ENCODE measurements around the gene DNAJC3. TPM values are rescaled to one million over a fixed set of nuclear protein-coding genes. Genes with fewer than 3 reads are reported as not detected.

DNAJC3 gene
- total RNA-seq, 1 experiment from 2014 or later, result 21.2 TPM

DNA sequence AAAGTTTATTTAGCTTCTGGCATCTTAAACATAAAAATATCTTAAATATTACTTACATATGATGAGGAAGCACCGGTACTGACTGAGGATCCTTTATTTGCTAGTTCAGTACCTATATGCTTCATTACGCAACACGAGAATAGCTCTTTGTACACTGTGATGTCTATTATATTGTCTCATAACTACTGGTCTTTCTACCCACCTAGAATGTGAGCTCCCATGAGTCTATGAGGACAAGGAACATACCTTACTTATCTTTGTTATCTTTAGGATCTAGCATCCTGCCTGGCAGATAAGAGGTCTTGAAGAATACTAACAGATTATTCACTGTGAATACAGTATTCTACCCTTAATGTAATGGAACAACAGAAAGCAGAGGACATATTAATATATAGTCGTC lies 124.9 kb downstream of the DNAJC3 start:
- no peak overlapping the region for H3K18ac ChIP-seq (ENCODE audit: insufficient read length, low read depth, low read length)
- H3K36me3 Mint-ChIP-seq (ENCODE audit: insufficient read depth in 1 of 3, low read depth in 3 of 3), result peaks cover 10 to 14% (median 12%) of the 10 kb centered on the region in 3 experiments
- no peaks in the 10 kb centered on the region for H3K27me3 Mint-ChIP-seq (ENCODE audit: low read depth)
- no peak overlapping the region for H3K4me2 ChIP-seq (ENCODE audit: insufficient read depth, insufficient read length, low read length)
- no peaks in the 10 kb centered on the region for H3K23me2 ChIP-seq (ENCODE audit: insufficient read length, low read depth, low read length, poor library complexity, severe bottlenecking)
- H3K27ac ChIP-seq (ENCODE audit: insufficient read length, low read depth, low read length), result no peak overlapping the region
- TF ChIP-seq, protein P1, sequence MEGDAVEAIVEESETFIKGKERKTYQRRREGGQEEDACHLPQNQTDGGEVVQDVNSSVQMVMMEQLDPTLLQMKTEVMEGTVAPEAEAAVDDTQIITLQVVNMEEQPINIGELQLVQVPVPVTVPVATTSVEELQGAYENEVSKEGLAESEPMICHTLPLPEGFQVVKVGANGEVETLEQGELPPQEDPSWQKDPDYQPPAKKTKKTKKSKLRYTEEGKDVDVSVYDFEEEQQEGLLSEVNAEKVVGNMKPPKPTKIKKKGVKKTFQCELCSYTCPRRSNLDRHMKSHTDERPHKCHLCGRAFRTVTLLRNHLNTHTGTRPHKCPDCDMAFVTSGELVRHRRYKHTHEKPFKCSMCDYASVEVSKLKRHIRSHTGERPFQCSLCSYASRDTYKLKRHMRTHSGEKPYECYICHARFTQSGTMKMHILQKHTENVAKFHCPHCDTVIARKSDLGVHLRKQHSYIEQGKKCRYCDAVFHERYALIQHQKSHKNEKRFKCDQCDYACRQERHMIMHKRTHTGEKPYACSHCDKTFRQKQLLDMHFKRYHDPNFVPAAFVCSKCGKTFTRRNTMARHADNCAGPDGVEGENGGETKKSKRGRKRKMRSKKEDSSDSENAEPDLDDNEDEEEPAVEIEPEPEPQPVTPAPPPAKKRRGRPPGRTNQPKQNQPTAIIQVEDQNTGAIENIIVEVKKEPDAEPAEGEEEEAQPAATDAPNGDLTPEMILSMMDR (conservative IDR thresholded peaks at IDR 0.05), result no peak
- H2BK15ac ChIP-seq (ENCODE audit: low read depth, low read length), result no peak overlapping the region
- no peak overlapping the region for H3K9ac ChIP-seq (ENCODE audit: extremely low read depth, insufficient read length, low read length)
- no peak overlapping the region for H2BK20ac ChIP-seq (ENCODE audit: low read depth, low read length, poor library complexity, severe bottlenecking)
- H2BK12ac ChIP-seq (ENCODE audit: insufficient read length, low read depth, low read length), result no peak overlapping the region
- no peaks in the 10 kb centered on the region for H3K4me1 Mint-ChIP-seq
- H3T11ph ChIP-seq (ENCODE audit: low read length), result no peak overlapping the region
- no peak overlapping the region for H4K8ac ChIP-seq (replicated peaks; ENCODE audit: insufficient read length, low read depth, low read length)
- H3K4me3 Mint-ChIP-seq, result no peak overlapping the region
- WGBS (ENCODE audit: extremely low coverage, insufficient read length, low lambda C conversion rate), result no CpG with 5 or more reads among the region's 4 CpGs
- no peak overlapping the region for H3K56ac ChIP-seq (ENCODE audit: insufficient read length, low read depth, low read length)
- H3K27ac Mint-ChIP-seq, result no peak overlapping the region; a peak in 1 of 7 replicates
- H3K9me3 Mint-ChIP-seq, result peaks cover 5 to 22% of the 10 kb centered on the region in 2 experiments; a peak in 4 of 5 replicates
- H3K79me2 ChIP-seq (ENCODE audit: insufficient read depth, low read length), result no peaks in the 10 kb centered on the region
- no peak overlapping the region for H2AFZ ChIP-seq (ENCODE audit: low read length)
- no peak overlapping the region for H4K5ac ChIP-seq (ENCODE audit: insufficient read length, low read depth, low read length)
- H3K4ac ChIP-seq (ENCODE audit: low read depth, low read length), result no peak overlapping the region
- H2BK120ac ChIP-seq (ENCODE audit: low read depth, low read length, poor library complexity, severe bottlenecking), result no peak overlapping the region
- H3K27me3 ChIP-seq (ENCODE audit: insufficient read depth, low read length), result no peaks in the 10 kb centered on the region
- no peak overlapping the region for H4K91ac ChIP-seq (ENCODE audit: insufficient read length, low read depth, low read length)
- DNase-seq, result no peak
- H4K20me1 ChIP-seq (ENCODE audit: control insufficient read depth, insufficient read depth, insufficient read length), result no peaks in the 10 kb centered on the region
- H3K79me1 ChIP-seq (ENCODE audit: insufficient read depth, low read depth, low read length, poor library complexity, severe bottlenecking), result no peaks in the 10 kb centered on the region
- H3K23ac ChIP-seq (ENCODE audit: insufficient read length, low read depth, low read length), result no peak overlapping the region
- no peak overlapping the region for H2BK5ac ChIP-seq (ENCODE audit: insufficient read length, low read length)
- no peak overlapping the region for H3K14ac ChIP-seq (ENCODE audit: insufficient read depth, low read length)
- no peak overlapping the region for H2AK5ac ChIP-seq (ENCODE audit: insufficient read length, low read length)
- no peaks in the 10 kb centered on the region for H3K9me3 ChIP-seq (ENCODE audit: control insufficient read depth, low read depth, low read length)
- H3K4me1 ChIP-seq (ENCODE audit: insufficient read depth, low read length), result no peaks in the 10 kb centered on the region

All from H9 (cell line).